H9 (cell line): ENCODE measurements around the gene BBS2. TPM values are rescaled to one million over a fixed set of nuclear protein-coding genes. Genes with fewer than 3 reads are reported as not detected.

ENCODE experiments used
- DNase-seq: peaks from one replicate; pipeline ENCODE4 v3.0.0-alpha.2; 2017
- H2AFZ ChIP-seq: one replicate; pipeline ENCODE4 v1.6.1; 2013; ENCODE audit warnings: mild to moderate bottlenecking, low read length, control low read depth, moderate library complexity
- H2AK5ac ChIP-seq: 2 replicates; pipeline ENCODE4 v1.6.1; 2013; ENCODE audit warnings: low read length, control low read depth, mixed read lengths; ENCODE audit not compliant: insufficient read length
- H2BK120ac ChIP-seq: one replicate; pipeline ENCODE4 v1.6.1; 2013; ENCODE audit warnings: low read depth, mild to moderate bottlenecking, low read length, control low read depth, inconsistent platforms; ENCODE audit not compliant: poor library complexity, severe bottlenecking
- H2BK12ac ChIP-seq: 2 replicates; pipeline ENCODE4 v1.6.1; 2013; ENCODE audit warnings: low read length, control low read depth, mixed read lengths, low read depth; ENCODE audit not compliant: insufficient read length
- H2BK15ac ChIP-seq: 2 replicates; pipeline ENCODE4 v1.6.1; 2013; ENCODE audit warnings: low read depth, low read length, control low read depth
- H2BK20ac ChIP-seq: one replicate; pipeline ENCODE4 v1.6.1; 2013; ENCODE audit warnings: low read depth, mild to moderate bottlenecking, low read length, control low read depth, inconsistent platforms; ENCODE audit not compliant: poor library complexity, severe bottlenecking
- H2BK5ac ChIP-seq: 2 replicates; pipeline ENCODE4 v1.6.1; 2013; ENCODE audit warnings: low read length, control low read depth, mixed read lengths; ENCODE audit not compliant: insufficient read length
- H3K14ac ChIP-seq: 2 replicates; pipeline ENCODE4 v1.6.1; 2013; ENCODE audit warnings: low read length, control low read depth; ENCODE audit not compliant: insufficient read depth
- H3K18ac ChIP-seq: 2 replicates; pipeline ENCODE4 v1.6.1; 2013; ENCODE audit warnings: low read depth, mild to moderate bottlenecking, mixed read lengths, low read length, control low read depth; ENCODE audit not compliant: insufficient read length
- H3K23ac ChIP-seq: 2 replicates; pipeline ENCODE4 v1.6.1; 2013; ENCODE audit warnings: low read length, control low read depth, mixed read lengths, low read depth; ENCODE audit not compliant: insufficient read length
- H3K23me2 ChIP-seq: 2 replicates; pipeline ENCODE4 v1.6.1; 2013; ENCODE audit warnings: low read depth, mild to moderate bottlenecking, mixed read lengths, low read length, control low read depth; ENCODE audit not compliant: insufficient read length, poor library complexity, severe bottlenecking
- H3K27ac ChIP-seq: 2 replicates; pipeline ENCODE4 v1.5.1; 2013; ENCODE audit warnings: low read length, control low read depth, mixed read lengths, low read depth; ENCODE audit not compliant: insufficient read length
- H3K27me3 ChIP-seq: 2 replicates; pipeline ENCODE4 v1.6.1; 2013; ENCODE audit warnings: low read length, control low read depth, inconsistent platforms; ENCODE audit not compliant: insufficient read depth
- H3K4ac ChIP-seq: 2 replicates; pipeline ENCODE4 v1.6.1; 2013; ENCODE audit warnings: low read depth, mild to moderate bottlenecking, control low read depth, inconsistent platforms, low read length, moderate library complexity
- H3K4me1 ChIP-seq: 2 replicates; pipeline ENCODE4 v1.6.1; 2013; ENCODE audit warnings: low read length, control low read depth, inconsistent platforms; ENCODE audit not compliant: insufficient read depth
- H3K4me2 ChIP-seq: 2 replicates; pipeline ENCODE4 v1.6.1; 2013; ENCODE audit warnings: low read length, control low read depth, mixed read lengths; ENCODE audit not compliant: insufficient read length, insufficient read depth
- H3K56ac ChIP-seq: 2 replicates; pipeline ENCODE4 v1.6.1; 2013; ENCODE audit warnings: low read depth, mild to moderate bottlenecking, mixed read lengths, low read length, control low read depth; ENCODE audit not compliant: insufficient read length
- H3K79me1 ChIP-seq: 2 replicates; pipeline ENCODE4 v1.6.1; 2013; ENCODE audit warnings: low read depth, mild to moderate bottlenecking, moderate library complexity, low read length, control low read depth, inconsistent platforms; ENCODE audit not compliant: insufficient read depth, poor library complexity, severe bottlenecking
- H3K79me2 ChIP-seq: 2 replicates; pipeline ENCODE4 v1.6.1; 2013; ENCODE audit warnings: low read length, control low read depth, inconsistent platforms; ENCODE audit not compliant: insufficient read depth
- H3K9ac ChIP-seq: 2 replicates; pipeline ENCODE4 v1.6.1; 2013; ENCODE audit warnings: low read length, control low read depth, mixed read lengths; ENCODE audit not compliant: insufficient read length; ENCODE audit errors: extremely low read depth
- H3K9me3 ChIP-seq: one replicate; pipeline ENCODE4 v1.6.1; 2013; ENCODE audit warnings: low read depth, low read length, inconsistent platforms; ENCODE audit not compliant: control insufficient read depth
- H3T11ph ChIP-seq: one replicate; pipeline ENCODE4 v1.6.1; 2013; ENCODE audit warnings: mild to moderate bottlenecking, low read length, control low read depth, inconsistent platforms
- H4K20me1 ChIP-seq: one replicate; pipeline ENCODE4 v1.6.1; 2013; ENCODE audit not compliant: control insufficient read depth, insufficient read length, insufficient read depth
- H4K5ac ChIP-seq: 2 replicates; pipeline ENCODE4 v1.6.1; 2013; ENCODE audit warnings: low read depth, mild to moderate bottlenecking, mixed read lengths, low read length, control low read depth; ENCODE audit not compliant: insufficient read length
- H4K8ac ChIP-seq: replicated peaks from 2 replicates; pipeline ENCODE4 v1.6.1; 2013; ENCODE audit warnings: low read length, control low read depth, mixed read lengths, low read depth; ENCODE audit not compliant: insufficient read length
- H4K91ac ChIP-seq: 2 replicates; pipeline ENCODE4 v1.6.1; 2013; ENCODE audit warnings: low read depth, mild to moderate bottlenecking, moderate library complexity, mixed read lengths, low read length, control low read depth; ENCODE audit not compliant: insufficient read length
- H3K27ac Mint-ChIP-seq, 3 experiments: 2 replicates in 2 of 3; 3 replicates in 1 of 3; pipeline ENCODE4 v1.8.0; 2020 to 2021; ENCODE audit warnings: mixed read lengths in 3 of 3, mild to moderate bottlenecking in 1 of 3, moderate library complexity in 1 of 3
- H3K27me3 Mint-ChIP-seq: 2 replicates; pipeline ENCODE4 v1.8.0; 2021; ENCODE audit warnings: low read depth, mild to moderate bottlenecking, moderate library complexity, mixed read lengths
- H3K36me3 Mint-ChIP-seq, 3 experiments: 2 replicates in 2 of 3; 3 replicates in 1 of 3; pipeline ENCODE4 v1.8.0; 2020 to 2021; ENCODE audit warnings: low read depth in 3 of 3, mixed read lengths in 3 of 3; ENCODE audit not compliant: insufficient read depth in 1 of 3
- H3K4me1 Mint-ChIP-seq, 2 experiments: 2 replicates each; pipeline ENCODE4 v1.8.0; 2020; ENCODE audit warnings: mixed read lengths in 2 of 2
- H3K4me3 Mint-ChIP-seq, 2 experiments: 2 replicates in 1 of 2; 3 replicates in 1 of 2; pipeline ENCODE4 v1.8.0; 2020 to 2021; ENCODE audit warnings: mild to moderate bottlenecking in 2 of 2, mixed read lengths in 2 of 2, moderate library complexity in 1 of 2
- H3K9me3 Mint-ChIP-seq, 2 experiments: 2 replicates in 1 of 2; 3 replicates in 1 of 2; pipeline ENCODE4 v1.8.0; 2020; ENCODE audit warnings: mild to moderate bottlenecking in 2 of 2, mixed read lengths in 2 of 2, moderate library complexity in 1 of 2
- WGBS: extraction: QIAGEN DNeasy Blood & Tissue Kit; methylation state at CpG from one replicate; pipeline ENCODE4 v1.1.7; 2013; ENCODE audit warnings: missing lambda C conversion rate, low lambda C conversion rate, mixed read lengths; ENCODE audit not compliant: insufficient read length; ENCODE audit errors: extremely low coverage; 5-methylcytosine and 5-hydroxymethylcytosine counted together
- total RNA-seq: library from RNA; stranded (reverse); gene quantifications from 2 replicates; pipeline ENCODE4 v1.2.1, GENCODE V29; 2021
- TF ChIP-seq, protein P1 (sequence below): fragments of 200-600 bp; sonication (generic); conservative IDR thresholded peaks from 3 replicates; pipeline ENCODE4 v1.8.0; 2021; ENCODE audit warnings: antibody characterized with exemption, mild to moderate bottlenecking

Gene BBS2
- total RNA-seq, 1 experiment from 2014 or later = 13.1 TPM

DNA sequence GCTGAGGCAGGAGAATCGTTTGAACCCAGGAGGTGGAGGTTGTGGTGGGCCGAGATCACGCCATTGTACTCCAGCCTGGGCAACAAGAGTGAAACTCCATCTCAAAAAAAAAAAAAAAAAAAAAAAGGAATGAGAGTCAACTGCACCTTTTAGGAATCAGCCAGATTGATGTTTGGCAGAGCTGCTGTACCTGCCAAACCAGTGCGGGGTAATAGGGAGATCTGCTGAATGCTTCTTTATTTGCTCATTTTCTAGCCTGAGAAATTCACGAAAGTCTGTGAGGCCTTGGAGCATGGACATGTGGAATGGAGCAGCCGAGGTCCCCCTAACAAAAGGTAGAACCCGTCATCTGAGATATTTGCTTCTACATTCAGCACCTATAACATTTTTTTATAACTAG is 50.1 kb downstream of the BBS2 start:
- Mint-ChIP-seq H3K36me3 (peaks cover 44 to 95% (median 81%) of the 10 kb centered on the region in 3 experiments; a peak in 6 of 7 replicates), H3K9me3 (no peaks in the 10 kb centered on the region), H3K4me3 (no peak overlapping the region), H3K27ac (no peak overlapping the region), H3K27me3 (no peaks in the 10 kb centered on the region), H3K4me1 (peaks cover 2% of the 10 kb centered on the region in 2 experiments; a peak in 3 of 4 replicates)
- H3K9me3 ChIP-seq = no peaks in the 10 kb centered on the region
- TF ChIP-seq, protein P1, sequence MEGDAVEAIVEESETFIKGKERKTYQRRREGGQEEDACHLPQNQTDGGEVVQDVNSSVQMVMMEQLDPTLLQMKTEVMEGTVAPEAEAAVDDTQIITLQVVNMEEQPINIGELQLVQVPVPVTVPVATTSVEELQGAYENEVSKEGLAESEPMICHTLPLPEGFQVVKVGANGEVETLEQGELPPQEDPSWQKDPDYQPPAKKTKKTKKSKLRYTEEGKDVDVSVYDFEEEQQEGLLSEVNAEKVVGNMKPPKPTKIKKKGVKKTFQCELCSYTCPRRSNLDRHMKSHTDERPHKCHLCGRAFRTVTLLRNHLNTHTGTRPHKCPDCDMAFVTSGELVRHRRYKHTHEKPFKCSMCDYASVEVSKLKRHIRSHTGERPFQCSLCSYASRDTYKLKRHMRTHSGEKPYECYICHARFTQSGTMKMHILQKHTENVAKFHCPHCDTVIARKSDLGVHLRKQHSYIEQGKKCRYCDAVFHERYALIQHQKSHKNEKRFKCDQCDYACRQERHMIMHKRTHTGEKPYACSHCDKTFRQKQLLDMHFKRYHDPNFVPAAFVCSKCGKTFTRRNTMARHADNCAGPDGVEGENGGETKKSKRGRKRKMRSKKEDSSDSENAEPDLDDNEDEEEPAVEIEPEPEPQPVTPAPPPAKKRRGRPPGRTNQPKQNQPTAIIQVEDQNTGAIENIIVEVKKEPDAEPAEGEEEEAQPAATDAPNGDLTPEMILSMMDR = no peak
- no peak for DNase-seq
- no peak overlapping the region for H2AFZ ChIP-seq
- H3K56ac ChIP-seq = no peak overlapping the region
- H2BK20ac ChIP-seq = no peak overlapping the region
- H3K79me2 ChIP-seq = no peaks in the 10 kb centered on the region
- H4K91ac ChIP-seq = no peak overlapping the region
- H3K23ac ChIP-seq = no peak overlapping the region
- H3K79me1 ChIP-seq = no peaks in the 10 kb centered on the region
- no peak overlapping the region for H3K4ac ChIP-seq
- no peak overlapping the region for H2BK5ac ChIP-seq
- H3K18ac ChIP-seq = no peak overlapping the region
- H2BK120ac ChIP-seq = no peak overlapping the region
- H3K27ac ChIP-seq = no peak overlapping the region
- no peak overlapping the region for H3K14ac ChIP-seq
- no peak overlapping the region for H2AK5ac ChIP-seq
- no peak overlapping the region for H3K4me2 ChIP-seq
- H2BK12ac ChIP-seq = no peak overlapping the region
- H3K23me2 ChIP-seq = no peaks in the 10 kb centered on the region
- H4K5ac ChIP-seq = no peak overlapping the region
- H3K9ac ChIP-seq = no peak overlapping the region
- no peak overlapping the region for H3T11ph ChIP-seq
- H4K20me1 ChIP-seq = no peaks in the 10 kb centered on the region
- H4K8ac ChIP-seq = no peak overlapping the region
- no CpG with 5 or more reads among the region's 7 CpGs for WGBS
- no peaks in the 10 kb centered on the region for H3K4me1 ChIP-seq
- H2BK15ac ChIP-seq = no peak overlapping the region
- H3K27me3 ChIP-seq = no peaks in the 10 kb centered on the region
